ENCODE data around the gene MMP24.
A peak's percentile ranks its signal among the peaks of the same experiment; 100 is the strongest.
"Not testable (repeated sequence)": the region's sequence is repeated elsewhere in the genome, so short reads cannot be mapped to it uniquely, and the experiment has no call there.

Gene MMP24

DNA sequence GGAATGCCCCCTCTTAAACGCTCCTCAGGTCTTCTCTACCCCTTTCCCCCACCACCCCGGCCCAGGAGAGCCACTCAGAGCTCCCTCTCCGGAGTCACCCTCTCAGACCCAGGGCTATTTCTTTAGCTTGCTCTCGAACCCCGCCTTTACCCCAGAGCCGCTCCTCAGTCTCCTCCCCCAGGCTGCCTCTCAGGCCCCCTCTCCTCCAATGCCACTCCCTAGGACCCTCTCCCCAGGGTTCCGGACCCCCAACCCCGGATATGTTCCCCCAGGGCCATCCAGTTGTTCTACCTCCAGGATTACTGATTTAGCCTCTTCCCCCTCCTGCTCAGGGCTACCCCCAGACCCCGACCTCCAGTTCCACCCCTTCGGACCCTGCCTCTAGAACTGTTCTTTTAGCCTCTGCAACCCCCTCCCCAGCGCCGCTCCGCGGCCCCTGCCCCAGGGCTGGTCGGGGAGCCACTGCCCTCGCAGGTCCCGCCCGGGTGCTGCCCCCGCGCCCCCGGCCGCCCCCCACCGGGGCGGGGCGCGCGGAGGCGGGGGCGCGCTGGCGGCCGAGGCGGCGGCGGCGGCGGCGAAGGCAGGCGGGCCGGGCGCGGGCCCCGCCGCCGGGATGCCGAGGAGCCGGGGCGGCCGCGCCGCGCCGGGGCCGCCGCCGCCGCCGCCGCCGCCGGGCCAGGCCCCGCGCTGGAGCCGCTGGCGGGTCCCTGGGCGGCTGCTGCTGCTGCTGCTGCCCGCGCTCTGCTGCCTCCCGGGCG lies at the start of gene MMP24:
TSS of gene MMP24 (plus strand) at position 565 of the 758 bp plus-strand sequence. CDS start at position 614, 49 bp downstream.
- no peak for DNase-seq (ENCODE audit: low read depth in 2 of 2)

DNA sequence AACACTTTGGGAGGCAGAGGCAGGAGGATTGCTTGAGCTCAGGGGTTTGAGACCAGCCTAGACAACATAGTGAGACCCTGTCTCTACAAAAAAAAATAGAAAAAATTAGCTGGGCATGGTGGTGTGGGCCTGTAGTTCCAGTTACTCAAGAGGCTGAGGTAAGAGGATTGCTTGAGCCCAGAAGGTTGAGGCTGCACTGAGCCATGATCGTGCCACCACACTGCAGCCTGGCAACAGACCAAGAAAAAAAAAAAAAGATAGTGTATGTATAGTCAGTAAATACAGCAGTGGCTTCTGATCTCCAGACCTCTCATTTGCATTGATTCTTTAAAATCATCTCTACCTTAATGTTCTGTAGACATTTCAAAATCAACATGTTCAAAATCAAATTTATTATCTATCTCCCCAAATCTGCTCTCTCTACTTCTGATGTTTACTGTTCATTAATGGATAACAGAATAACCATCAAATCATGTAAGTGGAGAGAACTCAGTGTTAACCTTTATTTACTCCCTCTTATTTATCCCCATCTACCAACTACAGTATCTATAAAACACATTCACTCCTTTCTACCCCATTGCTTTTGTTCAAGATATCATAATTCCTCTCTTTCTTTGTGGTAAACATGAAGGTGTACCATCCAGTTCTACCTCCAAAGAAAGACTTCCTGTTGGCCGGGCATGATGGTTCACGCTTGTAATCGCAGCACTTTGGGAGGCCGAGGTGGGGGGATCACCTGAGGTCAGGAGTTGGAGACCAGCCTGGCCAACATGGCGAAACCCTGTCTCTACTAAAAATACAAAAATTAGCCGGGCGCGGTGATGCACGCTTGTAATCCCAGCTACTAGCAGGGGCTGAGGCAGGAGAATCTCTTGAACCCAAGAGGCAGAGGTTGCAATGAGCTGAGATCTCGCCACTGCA lies 46.9 kb upstream of the MMP24 start:
- no peak for DNase-seq (ENCODE audit: low read depth in 2 of 2)

DNA sequence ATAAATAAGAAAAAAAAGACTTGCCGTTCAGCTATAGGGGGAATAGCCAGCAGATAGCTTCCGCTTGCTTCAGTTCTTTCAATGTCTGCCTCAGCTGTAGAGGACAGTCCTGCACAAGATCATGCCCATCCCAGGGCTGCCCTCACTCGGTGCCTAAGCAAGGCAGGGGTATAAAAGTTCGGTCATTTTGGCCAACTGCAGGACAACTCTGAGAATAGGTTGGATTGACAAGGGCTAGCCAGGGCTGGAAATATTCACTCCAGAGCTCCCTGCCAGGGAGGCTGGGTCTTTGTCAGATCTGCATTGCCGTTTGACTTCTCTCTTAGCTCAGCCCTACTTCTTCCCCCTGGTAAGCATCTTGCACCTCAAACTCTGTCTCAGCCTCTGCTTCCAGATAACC lies 46.2 kb upstream of the MMP24 start:
- DNase-seq (ENCODE audit: low read depth in 2 of 2) = no peak

DNA sequence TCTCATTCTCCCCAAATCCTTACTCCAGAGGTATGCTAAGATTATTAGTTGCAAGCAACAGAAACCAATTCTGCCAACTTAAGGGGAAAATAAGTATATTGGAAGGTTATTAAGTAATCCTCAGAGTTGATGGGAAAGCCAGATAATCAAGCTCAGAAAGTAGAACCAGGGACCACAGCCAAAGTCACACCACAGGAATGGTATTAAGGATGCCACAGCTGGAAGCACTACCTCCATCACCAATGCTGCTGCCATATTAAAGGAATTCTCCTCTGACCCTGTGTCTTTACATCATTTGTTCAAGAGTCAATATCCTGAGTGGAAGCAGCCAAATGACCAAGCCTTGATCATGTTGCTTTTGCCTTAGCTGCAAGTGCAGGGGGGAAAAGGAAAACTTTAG lies 44.8 kb upstream of the MMP24 start:
- DNase-seq (ENCODE audit: low read depth in 2 of 2) = no peak

DNA sequence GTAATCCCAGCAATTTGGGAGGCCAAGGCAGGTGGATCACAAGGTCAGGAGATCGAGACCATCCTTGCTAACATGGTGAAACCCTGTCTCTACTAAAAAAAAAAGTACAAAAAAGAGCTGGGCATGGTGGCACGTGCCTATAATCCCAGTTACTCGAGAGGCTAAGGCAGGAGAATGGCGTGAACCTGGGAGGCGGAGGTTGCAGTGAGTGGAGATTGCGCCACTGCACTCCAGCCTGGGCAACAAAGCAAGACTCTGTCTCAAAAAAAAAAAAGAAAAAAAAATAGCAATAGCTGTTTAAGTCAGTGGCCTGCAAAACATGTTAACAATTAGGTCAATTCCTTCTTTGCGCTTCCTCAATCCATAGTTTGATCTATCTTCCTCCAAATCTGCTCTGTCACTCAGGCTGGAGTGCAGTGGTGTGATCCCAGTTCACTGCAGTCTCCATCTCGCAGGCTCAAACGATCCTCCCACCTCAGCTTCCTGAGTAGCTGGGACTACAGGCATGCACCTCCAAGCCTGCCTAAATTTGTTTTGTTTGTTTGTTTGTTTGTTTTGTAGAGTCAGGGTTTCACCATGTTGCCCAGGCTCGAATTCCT lies 39.7 kb upstream of the MMP24 start:
- DNase-seq (ENCODE audit: low read depth in 2 of 2) = not testable (repeated sequence)

DNA sequence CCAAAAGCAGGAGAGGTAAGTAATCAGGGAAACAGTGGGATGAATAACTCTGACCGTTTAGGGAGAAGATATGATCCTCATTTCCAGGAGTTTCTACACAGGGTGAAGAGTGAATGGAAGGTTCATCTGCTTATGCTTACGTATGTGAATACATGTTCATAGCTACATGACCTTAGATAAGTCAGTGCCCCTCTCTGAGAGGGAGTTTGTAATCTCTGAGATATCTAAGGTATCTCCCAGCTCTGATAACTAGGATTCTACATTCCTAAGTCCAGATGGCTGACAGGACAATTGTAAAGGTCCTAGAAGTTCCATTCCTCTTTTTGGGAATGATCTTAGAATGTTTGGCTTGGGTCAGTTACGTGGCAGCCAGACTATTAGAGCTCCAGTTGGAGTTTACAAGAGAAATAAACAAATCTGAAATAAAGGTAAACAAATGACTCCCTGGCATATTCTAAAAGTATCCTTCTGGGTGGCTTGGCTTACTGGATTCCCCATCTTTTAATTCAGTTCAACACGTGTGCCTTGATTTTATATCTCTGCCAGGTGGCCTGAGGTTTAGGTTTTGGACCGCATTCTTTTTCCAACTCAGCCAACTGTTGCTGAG lies 38.8 kb upstream of the MMP24 start:
- no peak for DNase-seq (ENCODE audit: low read depth in 2 of 2)

DNA sequence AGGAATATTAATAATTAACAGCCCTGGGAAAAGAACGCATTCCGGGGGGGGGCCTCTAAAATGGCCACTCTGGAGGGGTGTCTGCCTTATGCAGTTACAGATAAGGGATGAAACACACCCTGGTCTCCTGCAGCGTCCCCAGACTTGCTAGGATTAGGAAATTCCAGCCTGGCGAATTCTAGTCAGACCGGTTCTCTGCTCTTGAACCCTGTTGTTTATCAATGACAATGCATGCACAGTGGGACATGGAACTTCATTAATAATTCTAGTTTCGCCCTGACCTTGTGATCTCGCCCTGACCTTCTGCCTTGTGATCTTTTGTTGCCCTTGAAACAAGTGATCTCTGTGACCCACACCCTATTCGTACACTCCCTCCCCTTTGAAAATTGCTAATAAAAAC lies 37.3 kb upstream of the MMP24 start:
- DNase-seq (ENCODE audit: low read depth in 2 of 2) = not testable (repeated sequence)

DNA sequence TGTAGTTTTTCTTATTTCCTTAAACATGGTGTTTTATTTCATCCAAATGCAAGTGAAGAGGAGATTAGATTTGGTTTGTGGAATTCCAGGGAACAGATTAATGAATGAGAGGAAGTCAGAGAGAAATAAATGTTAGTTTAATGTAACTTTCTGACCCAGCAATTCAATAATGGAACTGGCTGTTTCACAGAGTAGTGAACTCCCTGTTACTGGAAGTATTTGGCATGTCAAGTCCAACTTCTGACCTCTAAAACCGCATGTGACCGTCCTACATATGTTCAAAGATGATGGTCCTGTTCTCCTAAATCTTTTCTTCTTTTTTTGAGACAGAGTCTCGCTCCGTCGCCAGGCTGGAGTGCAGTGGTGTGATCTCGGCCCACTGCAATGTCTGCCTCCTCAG lies 35.9 kb upstream of the MMP24 start:
- DNase-seq (ENCODE audit: low read depth in 2 of 2) = no peak

DNA sequence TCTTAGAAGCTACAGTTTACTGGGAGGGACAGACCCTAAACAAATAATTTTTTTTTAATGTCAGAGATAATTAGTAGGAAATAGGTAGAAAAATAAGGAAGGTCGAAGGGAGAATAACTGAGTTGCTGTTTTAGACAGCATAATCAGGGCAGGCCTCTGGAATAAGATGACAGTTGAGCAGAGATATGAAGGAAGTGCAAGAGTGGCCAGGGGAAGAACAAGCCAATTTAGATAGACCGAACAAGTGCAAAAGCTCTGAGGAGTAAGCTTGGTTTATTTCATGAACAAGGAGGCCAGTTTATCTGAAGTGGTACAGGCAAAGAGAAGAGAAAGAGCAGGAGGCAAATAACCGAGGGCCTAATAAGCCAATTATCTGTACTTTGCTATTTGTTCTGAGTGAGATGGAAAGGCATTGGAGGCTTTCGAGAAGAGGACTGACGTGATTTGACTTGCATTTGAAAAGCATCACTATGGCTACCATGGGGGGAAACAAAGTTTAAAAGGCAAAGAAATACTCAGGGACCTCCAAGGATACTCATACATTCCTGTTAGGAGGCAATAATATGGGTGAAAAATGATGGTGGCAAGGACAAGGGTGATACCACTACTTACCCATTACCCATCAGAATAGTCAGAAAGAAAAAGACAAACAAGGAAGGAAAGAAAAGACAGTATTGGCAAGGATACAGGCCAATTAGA lies 34.9 kb upstream of the MMP24 start:
- DNase-seq (ENCODE audit: low read depth in 2 of 2) = no peak

DNA sequence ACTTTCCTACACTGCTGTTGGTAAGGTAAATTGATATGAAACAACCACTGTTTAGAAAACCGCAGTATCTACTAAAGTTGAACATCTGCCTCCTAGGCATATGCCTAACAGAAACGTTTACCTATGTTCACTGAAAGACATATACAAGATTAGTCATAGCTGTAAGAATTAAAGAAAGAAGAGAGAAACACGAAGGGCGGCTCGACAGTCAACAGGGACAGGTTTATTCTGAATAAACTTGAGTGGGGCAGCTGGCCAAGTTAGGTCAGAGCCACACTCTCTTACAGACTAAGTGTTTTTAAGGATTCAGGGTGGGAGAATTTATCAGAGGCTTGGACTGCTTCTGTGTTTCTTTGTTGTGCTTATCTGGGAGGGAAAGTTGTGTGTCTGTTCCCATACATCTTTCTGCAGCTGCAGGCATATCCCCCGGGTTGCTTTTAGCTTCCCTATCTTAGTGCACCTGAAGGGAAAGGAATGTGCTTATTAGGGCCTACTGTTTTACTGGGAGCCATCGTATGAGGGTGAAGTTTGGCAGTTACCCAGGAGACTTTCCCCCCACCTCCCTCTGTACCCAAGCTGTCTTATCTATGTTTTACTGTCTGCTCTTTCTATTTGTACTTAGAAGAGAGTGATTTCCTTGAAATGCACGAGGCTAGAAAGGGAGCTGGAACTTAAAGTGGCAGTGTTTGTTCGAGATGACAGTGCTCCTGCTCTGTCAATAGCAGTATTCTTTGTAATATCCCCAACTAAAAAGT lies 34.2 kb upstream of the MMP24 start:
- DNase-seq (ENCODE audit: low read depth in 2 of 2) = no peak

DNA sequence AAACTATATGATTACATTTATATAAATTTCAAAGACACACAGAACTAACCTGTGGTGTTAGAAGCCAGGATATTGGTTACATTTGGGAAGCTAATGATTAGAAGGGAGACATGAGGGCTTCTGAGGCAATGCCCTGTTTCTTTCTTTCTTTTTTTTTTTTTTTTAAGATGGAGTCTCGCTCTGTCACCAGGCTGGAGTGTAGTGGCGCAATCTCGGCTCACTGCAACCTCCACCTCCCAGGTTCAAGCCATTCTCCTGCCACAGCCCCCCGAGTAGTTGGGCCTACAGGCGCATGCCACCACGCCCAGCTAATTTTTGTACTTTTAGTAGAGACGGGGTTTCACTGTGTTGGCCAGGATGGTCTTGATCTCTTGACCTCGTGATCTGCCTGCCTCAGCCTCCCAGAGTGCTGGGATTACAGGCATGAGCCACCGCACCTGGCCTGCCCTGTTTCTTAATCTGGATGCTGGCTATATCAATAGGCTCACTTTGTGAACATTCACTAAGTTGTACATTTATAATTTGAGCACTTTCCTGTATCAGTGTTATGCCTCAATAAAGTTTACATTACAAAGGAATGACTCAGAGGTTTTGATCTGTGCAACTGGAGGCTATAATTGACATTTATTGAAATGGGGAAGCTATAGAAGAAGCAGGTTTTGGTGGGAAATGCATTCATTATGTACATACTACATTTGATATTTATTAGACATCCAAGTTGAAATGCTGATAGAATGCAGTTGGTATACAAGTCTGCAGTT lies 33.3 kb upstream of the MMP24 start:
- not testable (repeated sequence) for DNase-seq (ENCODE audit: low read depth in 2 of 2)

DNA sequence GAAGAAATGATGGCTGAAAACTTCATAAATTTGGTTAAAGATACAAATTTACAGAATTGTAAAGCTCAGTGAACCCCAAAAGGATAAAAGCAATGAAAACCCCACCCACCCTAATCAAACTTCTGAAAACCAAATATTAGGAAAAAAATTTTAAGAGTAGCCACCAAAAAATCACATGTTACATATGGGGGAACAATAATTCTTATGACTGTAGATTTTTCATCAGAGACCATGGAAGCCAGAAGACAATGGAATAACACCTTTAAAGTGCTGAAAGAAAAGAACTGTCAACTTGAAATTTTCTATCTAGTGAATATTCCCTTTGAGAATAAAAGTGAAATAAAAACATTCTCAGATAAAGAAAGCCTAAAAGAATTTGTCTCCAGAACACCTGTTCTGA lies 30.2 kb upstream of the MMP24 start:
- no peak for DNase-seq (ENCODE audit: low read depth in 2 of 2)

DNA sequence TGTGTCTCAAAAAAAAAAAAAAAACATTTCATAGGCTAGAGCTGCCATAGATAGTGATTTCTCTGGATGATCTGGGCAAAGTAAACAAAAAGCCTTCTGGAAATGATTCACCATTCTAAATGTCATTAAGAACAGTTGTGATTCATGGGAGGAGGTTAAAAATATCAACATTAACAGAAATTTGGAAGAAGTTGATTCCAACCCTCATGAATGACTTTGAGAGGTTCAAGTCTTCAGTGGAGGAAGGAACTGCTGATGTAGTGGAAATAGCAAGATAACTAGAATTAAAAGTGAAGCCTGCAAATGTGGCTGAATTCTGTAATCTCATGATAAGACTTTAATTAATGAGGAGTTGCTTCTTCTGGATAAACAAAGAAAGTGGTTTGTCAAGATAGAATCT lies 26.8 kb upstream of the MMP24 start:
- DNase-seq (ENCODE audit: low read depth in 2 of 2) = no peak

DNA sequence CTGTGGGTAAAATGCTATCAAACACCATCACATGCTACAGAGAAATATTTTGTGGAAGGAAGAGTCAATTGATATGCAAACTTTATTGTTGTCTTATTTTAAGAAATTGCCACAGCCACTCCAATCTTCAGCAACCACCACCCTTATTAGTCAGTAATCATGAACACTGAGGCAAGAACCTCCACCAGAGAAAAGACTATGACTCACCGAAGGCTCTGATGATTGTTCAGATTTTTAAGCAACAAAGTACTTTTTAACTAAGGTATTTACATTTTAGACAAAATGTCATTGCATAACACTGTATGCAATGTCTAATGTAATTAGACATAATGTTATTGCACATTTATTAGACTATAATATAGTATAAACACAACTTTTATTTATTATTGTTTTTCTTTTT lies 26.2 kb upstream of the MMP24 start:
- no peak for DNase-seq (ENCODE audit: low read depth in 2 of 2)

DNA sequence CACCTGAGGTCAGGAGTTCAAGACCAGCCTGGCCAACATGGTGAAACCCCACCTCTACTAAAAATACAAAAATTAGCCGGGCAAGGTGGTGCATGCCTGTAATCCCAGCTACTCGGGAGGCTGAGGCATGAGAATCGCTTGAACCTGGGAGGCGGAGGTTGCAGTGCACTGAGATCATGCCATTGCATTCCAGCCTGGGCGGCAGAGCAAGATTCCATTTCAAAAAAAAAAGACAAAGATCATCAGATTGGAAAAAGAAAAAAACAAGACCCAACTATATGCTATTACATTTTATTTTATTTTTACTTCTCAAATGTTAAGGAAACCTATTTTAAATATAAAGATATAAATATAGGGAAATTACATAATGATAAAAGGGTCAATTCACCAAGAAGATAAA lies 25.0 kb upstream of the MMP24 start:
- not testable (repeated sequence) for DNase-seq (ENCODE audit: low read depth in 2 of 2)

DNA sequence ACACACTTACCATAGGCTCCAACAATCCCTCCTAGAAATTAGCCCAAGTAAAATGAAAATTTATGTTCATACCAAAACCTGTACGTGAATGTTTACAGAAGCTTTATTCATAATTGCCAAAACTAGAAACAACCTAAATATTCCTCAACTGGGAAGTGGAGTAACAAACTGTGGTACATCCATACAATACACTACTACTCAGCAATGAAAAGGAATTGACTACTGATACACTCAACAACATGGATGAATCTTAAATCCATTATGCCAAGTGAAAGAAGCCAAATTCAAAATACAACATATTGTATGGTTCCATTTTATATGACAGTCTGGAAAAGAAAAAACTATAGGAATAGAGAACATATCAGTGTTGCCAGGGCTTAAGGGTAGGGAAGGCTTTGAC lies 19.7 kb upstream of the MMP24 start:
- no peak for DNase-seq (ENCODE audit: low read depth in 2 of 2)

DNA sequence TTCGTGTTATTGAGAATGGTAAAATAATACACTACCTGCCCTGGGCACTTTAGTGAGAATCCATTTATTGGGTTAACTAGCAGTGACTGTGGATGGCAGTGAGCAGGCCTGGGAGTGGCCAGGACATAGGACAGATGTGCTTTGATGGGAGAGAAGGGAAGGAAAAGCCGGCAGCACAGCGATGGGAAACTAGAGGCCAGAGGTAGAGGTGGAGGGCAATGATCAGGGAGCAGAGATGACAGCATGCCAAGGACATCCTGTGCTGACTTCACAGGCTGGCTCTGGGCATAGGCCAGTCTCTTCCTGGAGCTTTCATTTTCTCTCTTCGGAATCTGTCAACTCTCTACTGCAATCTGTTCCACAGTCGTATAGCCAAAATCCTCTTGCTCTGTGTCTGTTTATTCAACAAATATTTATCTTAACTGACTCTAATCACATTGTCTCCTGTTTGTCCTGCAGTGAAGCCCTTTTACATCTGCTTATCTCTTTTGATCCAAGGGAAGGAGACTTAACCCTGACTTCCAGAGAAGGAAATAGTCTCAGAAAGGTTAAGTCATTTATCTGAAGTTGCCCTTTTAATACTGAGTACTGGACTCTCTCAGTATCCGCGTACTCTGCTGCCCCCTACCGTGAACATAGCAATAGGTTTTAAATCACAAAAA lies 18.4 kb upstream of the MMP24 start:
- DNase-seq (ENCODE audit: low read depth in 2 of 2) = peak; percentile 52 to 73

DNA sequence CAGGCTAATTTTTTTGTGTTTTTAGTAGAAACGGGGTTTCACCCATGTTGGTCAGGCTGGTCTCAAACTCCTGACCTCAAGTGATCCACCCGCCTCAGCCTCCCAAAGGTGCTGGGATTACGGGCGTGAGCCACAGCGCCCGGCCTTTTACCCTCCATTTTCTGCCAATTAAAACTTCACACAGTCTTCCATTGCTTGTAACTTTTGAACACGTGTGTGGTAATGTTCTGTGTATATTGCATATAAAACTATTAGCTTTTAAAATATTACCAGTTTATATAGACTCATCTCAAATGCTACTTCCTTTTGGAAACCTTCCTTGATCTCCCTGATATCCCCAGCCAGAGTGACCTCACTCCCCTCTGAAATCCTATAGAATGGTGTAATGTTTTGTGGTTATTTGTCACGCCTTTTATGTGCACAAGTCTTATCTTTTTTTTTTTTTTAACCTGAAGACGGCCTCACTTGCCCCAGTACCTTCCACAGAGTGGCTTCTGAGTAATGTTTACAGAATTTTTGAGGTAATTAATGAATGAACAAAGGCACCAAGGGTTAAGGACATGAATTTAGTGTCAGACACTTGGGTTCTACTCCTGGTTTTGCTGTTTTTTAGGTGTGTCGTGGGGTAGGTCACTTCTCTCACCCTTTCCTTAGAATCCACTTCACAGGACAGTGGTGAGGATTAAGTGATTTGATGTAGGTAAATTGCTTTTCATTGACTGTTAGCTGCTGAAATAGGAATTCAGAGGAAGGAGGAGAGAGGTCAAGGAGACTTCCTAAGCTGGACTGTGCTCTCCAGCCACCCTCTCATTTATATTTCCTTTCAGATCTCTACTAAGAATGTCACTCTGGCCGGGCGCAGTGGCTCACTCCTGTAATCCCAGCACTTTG lies 11.2 kb upstream of the MMP24 start:
- DNase-seq (ENCODE audit: low read depth in 2 of 2) = no peak
